HFFc6 (cell line): ENCODE measurements around the gene SLC16A4. TPM values are rescaled to one million over a fixed set of nuclear protein-coding genes. Genes with fewer than 3 reads are reported as not detected.
"Not testable (repeated sequence)": the region's sequence is repeated elsewhere in the genome, so short reads cannot be mapped to it uniquely, and the experiment has no call there.

Experiments used
- DNase-seq: peaks from one replicate; pipeline ENCODE4 v3.0.0-alpha.2; 2018
- H3K27ac Mint-ChIP-seq: 2 replicates; pipeline ENCODE4 v1.8.0; 2020; ENCODE audit warnings: mild to moderate bottlenecking, mixed read lengths
- H3K27me3 Mint-ChIP-seq: 2 replicates; pipeline ENCODE4 v1.8.0; 2021; ENCODE audit warnings: mild to moderate bottlenecking, moderate library complexity, mixed read lengths; ENCODE audit not compliant: insufficient read depth
- H3K36me3 Mint-ChIP-seq: 2 replicates; pipeline ENCODE4 v1.8.0; 2021; ENCODE audit warnings: low read depth, mixed read lengths
- H3K4me1 Mint-ChIP-seq: 2 replicates; pipeline ENCODE4 v1.8.0; 2020; ENCODE audit warnings: low read depth, mixed read lengths
- H3K4me3 Mint-ChIP-seq: 2 replicates; pipeline ENCODE4 v1.8.0; 2020; ENCODE audit warnings: mild to moderate bottlenecking, moderate library complexity, mixed read lengths
- H3K9me3 Mint-ChIP-seq: 2 replicates; pipeline ENCODE4 v1.8.0; 2020; ENCODE audit warnings: mild to moderate bottlenecking, mixed read lengths
- total RNA-seq, 6 experiments: library from RNA; stranded (reverse); fragmentation: NEBNext Ultra II Directional; extraction: Animal tissue kit (Norgen Biotek cat#: 25700); gene quantifications; 2 replicates in 1 of 6; 3 replicates in 5 of 6; pipeline ENCODE4 v1.2.3, GENCODE V29; 2021
- TF ChIP-seq, protein P1 (sequence below): fragments of 200-600 bp; sonication (generic); IDR thresholded peaks from 2 replicates; pipeline ENCODE4 v1.5.0; 2021; ENCODE audit warnings: antibody characterized with exemption, mild to moderate bottlenecking

SLC16A4 gene
- total RNA-seq, 6 experiments from 2014 or later: 14.7 to 25.2 (median 21.5) TPM

DNA sequence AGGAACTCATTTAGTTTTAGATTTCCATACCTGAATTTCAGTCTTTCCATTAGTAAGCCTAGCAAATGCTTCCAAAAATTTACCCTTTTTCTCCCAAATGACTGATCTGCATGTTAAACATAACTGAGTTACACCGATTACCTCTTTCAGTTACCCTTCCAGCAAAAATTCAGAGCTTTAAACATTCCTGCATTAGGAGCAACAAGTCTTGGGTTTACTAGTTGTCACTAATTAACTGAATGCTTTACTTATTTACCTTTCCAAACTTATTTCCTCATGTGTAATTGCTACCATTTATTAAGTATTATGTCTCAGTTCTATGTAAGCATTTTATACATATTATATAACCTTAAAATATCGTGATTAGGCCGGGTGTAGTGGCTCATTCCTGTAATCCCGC lies 13.6 kb upstream of the SLC16A4 start:
- TF ChIP-seq, protein P1, sequence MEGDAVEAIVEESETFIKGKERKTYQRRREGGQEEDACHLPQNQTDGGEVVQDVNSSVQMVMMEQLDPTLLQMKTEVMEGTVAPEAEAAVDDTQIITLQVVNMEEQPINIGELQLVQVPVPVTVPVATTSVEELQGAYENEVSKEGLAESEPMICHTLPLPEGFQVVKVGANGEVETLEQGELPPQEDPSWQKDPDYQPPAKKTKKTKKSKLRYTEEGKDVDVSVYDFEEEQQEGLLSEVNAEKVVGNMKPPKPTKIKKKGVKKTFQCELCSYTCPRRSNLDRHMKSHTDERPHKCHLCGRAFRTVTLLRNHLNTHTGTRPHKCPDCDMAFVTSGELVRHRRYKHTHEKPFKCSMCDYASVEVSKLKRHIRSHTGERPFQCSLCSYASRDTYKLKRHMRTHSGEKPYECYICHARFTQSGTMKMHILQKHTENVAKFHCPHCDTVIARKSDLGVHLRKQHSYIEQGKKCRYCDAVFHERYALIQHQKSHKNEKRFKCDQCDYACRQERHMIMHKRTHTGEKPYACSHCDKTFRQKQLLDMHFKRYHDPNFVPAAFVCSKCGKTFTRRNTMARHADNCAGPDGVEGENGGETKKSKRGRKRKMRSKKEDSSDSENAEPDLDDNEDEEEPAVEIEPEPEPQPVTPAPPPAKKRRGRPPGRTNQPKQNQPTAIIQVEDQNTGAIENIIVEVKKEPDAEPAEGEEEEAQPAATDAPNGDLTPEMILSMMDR: no peak
- no peaks in the 10 kb centered on the region for H3K9me3 Mint-ChIP-seq
- H3K27me3 Mint-ChIP-seq: peaks cover 2% of the 10 kb centered on the region
- DNase-seq: no peak
- no peak overlapping the region for H3K4me3 Mint-ChIP-seq
- H3K36me3 Mint-ChIP-seq: peaks cover 7% of the 10 kb centered on the region
- peaks cover 19% of the 10 kb centered on the region for H3K4me1 Mint-ChIP-seq
- H3K27ac Mint-ChIP-seq: no peak overlapping the region

DNA sequence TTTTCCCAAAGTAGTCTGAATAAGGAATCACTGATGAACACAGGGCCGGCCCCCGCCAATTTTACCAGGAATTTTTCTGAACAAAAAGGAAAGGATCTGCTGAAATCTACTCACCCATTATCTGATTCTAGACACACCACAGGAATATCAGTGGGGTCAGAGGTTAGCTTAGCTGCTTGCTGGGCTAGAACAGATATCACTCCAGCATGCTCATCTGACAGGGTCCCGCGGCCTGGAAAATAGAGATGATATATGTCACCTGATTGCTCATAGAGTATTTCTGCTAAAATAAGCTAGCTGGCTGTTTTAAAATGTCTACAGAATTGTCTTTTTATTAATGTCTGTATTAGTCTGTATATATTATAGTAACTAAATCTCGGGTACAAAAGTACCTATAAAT lies 13.0 kb upstream of the SLC16A4 start:
- H3K27ac Mint-ChIP-seq: no peak overlapping the region
- TF ChIP-seq, protein P1: no peak
- H3K36me3 Mint-ChIP-seq: peaks cover 7% of the 10 kb centered on the region

DNA sequence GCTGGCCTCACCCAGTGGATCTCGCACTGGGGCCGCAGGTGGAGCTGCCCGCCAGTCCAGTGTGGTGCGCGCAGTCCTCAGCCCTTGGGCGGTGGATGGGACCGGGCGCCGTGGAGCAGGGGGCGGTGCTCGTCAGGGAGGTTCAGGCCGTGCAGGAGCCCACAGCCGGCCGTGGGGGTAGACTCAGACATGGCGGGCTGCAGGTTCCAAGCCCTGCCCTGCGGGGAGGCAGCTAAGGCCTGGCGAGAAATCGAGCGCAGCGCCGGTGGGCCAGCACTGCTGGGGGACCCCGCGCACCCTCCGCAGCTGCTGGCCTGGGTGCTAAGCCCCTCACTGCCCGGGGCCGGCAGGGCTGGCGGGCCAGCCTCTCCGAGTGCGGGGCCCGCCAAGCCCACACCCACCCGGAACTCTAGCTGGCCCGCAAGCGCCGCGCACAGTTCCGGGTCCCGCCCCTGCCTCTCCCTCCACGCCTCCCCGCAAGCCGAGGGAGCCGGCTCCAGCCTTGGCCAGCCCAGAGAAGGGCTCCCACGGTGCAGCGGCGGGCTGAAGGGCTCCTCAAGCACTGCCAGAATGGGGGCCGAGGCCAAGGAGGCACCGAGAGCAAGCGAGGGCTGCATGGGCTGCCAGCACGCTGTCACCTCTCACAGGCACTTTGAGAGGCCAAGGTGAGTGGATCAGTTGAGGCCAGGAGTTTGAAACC lies 5.6 kb upstream of the SLC16A4 start:
- not testable (repeated sequence) for H3K4me3 Mint-ChIP-seq

More for the DNA sequence above, 13.0 kb upstream of the SLC16A4 start:
- peaks cover 18% of the 10 kb centered on the region for H3K4me1 Mint-ChIP-seq
- no peak overlapping the region for H3K4me3 Mint-ChIP-seq
- no peaks in the 10 kb centered on the region; the same call in 1 of the 2 replicates for H3K27me3 Mint-ChIP-seq
- no peaks in the 10 kb centered on the region for H3K9me3 Mint-ChIP-seq
- no peak for DNase-seq

DNA sequence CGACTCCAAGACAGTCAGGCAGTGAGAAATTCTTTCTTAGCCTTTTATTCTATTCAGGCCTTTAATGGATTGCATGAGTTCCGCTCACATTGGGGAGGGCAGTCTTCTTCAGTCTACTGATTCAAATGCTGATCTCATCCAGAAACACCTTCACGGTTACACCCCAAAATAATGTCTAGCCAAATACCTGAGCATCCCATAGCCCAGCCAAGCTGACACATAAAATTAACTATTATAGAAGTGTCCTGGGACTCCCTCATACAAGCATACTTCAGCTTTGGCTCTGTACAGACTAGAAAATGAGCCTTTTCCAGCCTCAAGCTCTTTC lies 3.6 kb upstream of the SLC16A4 start:
- TF ChIP-seq, protein P1: no peak
- Mint-ChIP-seq H3K4me3 (peak overlapping the region; percentile 79), H3K27me3 (peaks cover 1% of the 10 kb centered on the region), H3K36me3 (peaks cover 6% of the 10 kb centered on the region), H3K9me3 (peaks cover 6% of the 10 kb centered on the region; the same call in 1 of the 2 replicates), H3K4me1 (peaks cover 61% of the 10 kb centered on the region), H3K27ac (peak overlapping the region; percentile 89)
- DNase-seq: no peak

More for the DNA sequence above, 5.6 kb upstream of the SLC16A4 start:
- not testable (repeated sequence) for H3K36me3 Mint-ChIP-seq, DNase-seq, H3K27me3 Mint-ChIP-seq, H3K9me3 Mint-ChIP-seq, H3K27ac Mint-ChIP-seq
- peaks cover 42% of the 10 kb centered on the region for H3K4me1 Mint-ChIP-seq

DNA sequence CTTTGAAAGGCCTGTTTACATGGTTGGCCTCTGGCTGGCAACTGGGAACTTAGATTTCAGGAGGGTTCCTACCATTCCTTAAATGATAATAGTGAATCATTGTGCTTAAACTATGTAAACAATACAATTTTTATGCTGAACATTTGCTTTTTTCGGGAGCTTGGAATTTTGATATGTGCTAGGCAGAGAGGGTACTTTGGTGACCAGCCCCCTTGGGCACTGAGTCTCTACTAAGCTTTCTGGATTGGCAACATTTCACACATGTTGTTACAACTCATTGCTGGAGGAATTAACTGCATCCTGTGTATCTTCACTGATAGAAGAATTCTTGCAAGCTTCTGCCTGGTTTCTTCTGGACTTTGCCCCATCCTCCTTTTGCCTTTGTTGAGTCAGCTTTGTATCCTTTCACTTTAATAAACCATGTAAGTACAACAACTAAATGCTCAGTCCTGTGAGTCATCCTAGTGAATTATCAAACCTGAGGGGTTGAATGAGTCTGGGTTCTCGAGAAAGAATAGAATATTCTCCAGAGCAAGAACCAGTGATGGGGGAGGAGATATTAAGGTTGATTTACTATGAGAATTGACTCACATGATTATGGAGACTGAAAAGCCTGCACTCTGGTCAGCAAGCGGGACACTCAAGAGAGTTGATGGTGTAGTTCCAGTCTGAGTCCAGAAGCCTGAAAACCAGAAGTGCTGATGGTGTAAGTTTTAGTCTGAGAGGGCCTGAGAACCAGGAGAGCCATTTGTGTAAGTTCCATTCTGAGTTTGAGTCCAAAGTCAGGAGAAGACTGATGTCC lies 3.1 kb upstream of the SLC16A4 start:
- H3K4me3 Mint-ChIP-seq: peak overlapping the region; percentile 79
- peaks cover 6% of the 10 kb centered on the region; the same call in 1 of the 2 replicates for H3K9me3 Mint-ChIP-seq
- peak; percentile 91 for DNase-seq
- peaks cover 1% of the 10 kb centered on the region for H3K27me3 Mint-ChIP-seq
- TF ChIP-seq, protein P1: no peak
- H3K36me3 Mint-ChIP-seq: peaks cover 6% of the 10 kb centered on the region
- peak overlapping the region; percentile 89 for H3K27ac Mint-ChIP-seq
- peaks cover 67% of the 10 kb centered on the region for H3K4me1 Mint-ChIP-seq

DNA sequence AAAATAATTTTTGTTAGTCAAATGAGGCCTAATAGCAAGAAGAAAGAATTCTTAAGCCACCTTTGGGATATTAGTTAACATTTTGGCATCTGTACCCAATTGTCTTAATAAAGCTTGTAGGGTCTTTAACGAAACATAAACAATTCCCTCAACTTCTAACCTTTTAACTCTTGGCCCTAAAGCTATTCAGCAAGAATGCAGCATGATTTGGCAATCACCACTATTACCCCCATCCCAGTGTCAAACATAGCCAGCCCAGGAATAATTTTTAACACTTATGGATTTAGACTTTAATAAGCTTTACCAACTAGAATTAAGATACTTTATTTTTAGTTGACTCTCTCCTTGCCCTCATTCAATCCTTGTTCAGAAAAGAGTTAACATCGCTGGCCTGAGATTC lies 2.5 kb upstream of the SLC16A4 start:
- peak overlapping the region; percentile 89 for H3K27ac Mint-ChIP-seq
- H3K36me3 Mint-ChIP-seq: peaks cover 6% of the 10 kb centered on the region
- H3K4me1 Mint-ChIP-seq: peaks cover 67% of the 10 kb centered on the region
- peaks cover 6% of the 10 kb centered on the region; the same call in 1 of the 2 replicates for H3K9me3 Mint-ChIP-seq
- H3K4me3 Mint-ChIP-seq: peak overlapping the region; percentile 79
- no peak for DNase-seq
- TF ChIP-seq, protein P1: no peak
- H3K27me3 Mint-ChIP-seq: peaks cover under 1% of the 10 kb centered on the region
